Measurements from ENCODE around the gene ERP44.
"Not testable (repeated sequence)": the region's sequence is repeated elsewhere in the genome, so short reads cannot be mapped to it uniquely, and the experiment has no call there.

Gene ERP44

DNA sequence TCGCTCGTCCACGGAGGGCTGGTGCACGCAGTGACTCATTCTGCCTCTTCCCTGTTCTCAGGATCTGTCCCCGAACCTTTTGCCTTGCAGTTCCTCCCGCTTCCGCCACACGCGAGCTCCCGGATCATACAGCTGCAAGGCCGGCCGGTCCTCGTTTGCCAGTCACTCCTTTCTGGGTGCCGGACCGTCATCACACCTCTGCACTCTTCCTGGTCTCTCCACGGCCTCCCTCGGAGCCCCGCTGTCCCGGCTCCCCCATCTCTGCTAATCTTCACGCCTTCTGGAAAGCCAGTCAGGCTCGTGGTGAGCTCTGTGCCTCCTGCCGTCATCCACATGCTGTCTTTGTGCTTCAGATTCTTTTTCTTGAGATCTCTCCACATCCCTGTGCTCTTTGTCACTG, 100.5 kb downstream of the ERP44 start:
- no peak for DNase-seq

GRCh38 chr9:99990508-99990907, 108.3 kb downstream of the ERP44 start:
- not testable (repeated sequence) for DNase-seq

DNA sequence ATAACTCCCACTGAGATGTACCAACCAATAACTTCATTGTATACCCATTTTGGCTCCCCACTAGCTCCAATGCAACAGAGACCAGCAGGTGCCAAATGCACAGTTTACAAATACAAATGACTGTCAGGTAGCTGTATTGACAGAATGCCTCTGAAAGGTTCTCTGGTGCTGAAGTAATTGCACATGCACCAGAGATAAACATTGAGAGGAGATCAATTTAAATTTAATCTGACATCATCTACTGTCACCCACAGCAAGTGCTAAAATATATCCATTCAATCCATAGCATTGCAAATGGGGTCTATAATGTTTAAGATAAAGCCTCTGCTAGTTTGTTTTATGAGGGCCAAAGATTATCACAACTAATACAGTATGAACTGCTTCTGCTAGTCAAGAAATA, 112.2 kb downstream of the ERP44 start:
- DNase-seq: no peak

- no peak for DNase-seq
These were observed 118.2 kb downstream of the ERP44 start for GRCh38 chr9:99980598-99980997.

GRCh38 chr9:99978221-99978620, 120.6 kb downstream of the ERP44 start:
- DNase-seq: no peak

DNA sequence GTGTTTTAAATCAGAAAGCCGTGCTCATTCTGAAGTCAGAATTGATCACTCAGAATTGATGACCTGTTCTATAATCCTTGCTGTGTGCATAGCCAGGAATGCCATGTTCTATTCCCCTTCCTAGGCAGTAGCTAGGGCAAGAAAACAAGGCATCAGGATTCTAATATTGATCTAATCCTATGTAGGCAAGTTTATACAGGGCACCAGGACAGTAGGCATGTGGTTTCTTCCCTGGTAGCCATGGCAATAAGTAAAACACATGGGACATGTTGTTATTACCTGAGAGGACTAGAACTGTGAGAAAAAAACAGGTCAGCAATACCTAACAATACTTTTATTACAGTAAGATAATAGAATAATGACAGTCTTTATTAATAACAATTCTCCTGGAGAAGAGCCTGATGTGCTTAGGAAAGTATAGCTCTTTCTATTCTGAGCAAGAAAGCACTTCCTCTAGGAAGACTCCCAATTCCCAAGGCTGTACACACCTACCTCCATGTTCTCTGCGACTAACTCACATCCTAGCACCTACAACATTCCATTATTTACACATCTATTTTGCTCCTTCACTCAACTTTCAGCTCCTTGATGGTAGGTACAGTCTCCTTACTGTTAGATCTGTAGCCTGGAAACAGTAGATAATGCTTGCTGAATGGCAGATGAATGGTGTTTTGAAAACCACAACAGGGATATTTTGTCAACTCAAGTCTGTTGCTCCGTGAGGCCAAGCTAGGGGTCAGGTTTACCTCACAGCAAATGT, 121.6 kb downstream of the ERP44 start:
- no peak for DNase-seq

- no peak for DNase-seq
These were observed 125.3 kb downstream of the ERP44 start for GRCh38 chr9:99973455-99973854.

DNA sequence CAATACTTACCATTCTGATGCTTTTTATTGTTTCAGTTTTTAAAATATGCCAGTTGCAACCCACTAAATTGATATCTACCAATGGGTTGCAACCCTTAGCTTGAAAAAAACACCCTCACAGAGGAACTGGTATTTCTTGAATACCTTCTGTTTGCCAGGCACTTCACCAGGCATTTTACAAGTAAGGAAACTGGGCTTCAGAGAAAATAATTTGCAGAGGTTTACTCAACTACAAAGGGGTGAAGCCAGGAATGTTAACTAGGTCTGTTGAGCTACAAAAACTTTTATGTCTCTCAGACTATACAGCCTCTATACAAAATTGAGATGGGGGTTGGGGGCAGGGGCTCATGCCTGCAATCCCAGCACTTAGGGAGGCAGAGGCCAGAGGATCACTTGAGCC, 127.4 kb downstream of the ERP44 start:
- DNase-seq: no peak

DNA sequence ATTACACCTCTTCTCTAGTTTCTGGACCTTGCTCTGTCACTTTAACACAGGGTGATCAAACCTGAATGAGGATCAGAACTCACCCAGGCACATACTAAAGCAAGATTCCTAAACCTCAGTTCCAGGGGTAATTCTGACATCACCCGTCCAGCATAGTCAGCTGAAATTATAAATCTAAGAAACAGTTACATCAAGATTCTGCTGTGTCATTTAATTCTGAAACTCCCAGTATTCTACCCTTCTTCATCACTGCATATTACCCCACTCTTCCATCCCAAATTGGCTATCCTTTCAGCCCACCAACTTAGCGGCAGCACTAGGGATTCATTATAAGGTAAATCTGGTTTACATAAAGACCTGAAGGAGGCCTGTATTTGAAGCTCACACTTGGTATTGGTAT, 128.3 kb downstream of the ERP44 start:
- no peak for DNase-seq

DNA sequence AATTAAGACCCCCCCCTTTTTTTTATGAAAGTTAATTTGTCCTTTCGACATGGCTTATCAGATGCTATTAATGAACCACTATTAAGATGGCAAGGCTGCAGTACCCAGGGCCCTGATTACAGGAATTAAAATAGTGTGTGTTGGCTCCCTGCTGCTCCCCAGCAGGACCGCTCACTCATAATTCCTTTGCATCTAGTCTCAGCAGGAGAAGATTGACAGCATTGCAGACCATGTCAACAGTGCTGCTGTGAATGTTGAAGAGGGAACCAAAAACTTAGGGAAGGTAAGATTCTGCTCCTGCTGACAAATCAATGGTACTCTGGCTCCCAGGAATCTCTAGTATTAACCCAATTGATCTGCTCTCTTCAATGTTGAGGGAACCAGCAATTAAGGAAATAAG, 131.3 kb downstream of the ERP44 start:
- no peak for DNase-seq

DNA sequence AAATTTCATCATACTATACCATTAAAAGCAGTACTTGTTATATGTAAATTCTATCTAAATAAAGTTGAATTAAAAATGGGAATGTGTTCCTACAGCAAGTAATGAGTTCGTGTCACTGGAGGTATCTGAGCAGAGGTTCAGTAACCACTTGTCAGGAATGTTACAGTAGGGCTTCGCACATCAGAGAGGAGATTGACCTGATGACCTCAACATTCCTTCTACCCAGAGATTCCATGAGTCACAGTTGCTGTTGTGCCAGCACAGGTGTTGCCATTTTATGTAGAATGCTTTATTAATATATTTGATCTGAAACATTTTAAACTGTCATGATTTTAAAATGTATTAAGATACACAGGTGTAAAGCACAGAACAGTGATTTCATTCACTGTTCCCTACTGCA, 132.1 kb downstream of the ERP44 start:
- no peak for DNase-seq

GRCh38 chr9:99966001-99966400, 132.8 kb downstream of the ERP44 start:
- DNase-seq: no peak

DNA sequence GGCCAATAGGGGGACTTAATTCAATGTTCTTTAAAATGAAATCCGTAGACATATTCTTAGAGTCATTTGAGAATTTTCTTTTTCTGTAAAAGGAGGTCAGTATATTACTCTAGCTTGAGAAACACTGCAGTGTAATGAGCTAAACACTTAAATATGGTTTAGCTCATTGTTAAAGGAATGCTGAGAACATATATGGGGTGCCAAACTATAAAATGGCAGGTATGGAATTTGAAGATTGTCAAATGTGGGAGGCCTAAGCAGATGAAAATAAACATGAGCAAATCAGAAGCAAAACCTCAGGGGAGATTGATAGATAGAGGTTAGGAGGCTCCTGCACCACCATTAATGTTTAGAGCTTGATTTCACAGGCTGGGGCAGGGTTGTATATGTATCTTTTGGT, 134.5 kb downstream of the ERP44 start:
- DNase-seq: no peak

DNA sequence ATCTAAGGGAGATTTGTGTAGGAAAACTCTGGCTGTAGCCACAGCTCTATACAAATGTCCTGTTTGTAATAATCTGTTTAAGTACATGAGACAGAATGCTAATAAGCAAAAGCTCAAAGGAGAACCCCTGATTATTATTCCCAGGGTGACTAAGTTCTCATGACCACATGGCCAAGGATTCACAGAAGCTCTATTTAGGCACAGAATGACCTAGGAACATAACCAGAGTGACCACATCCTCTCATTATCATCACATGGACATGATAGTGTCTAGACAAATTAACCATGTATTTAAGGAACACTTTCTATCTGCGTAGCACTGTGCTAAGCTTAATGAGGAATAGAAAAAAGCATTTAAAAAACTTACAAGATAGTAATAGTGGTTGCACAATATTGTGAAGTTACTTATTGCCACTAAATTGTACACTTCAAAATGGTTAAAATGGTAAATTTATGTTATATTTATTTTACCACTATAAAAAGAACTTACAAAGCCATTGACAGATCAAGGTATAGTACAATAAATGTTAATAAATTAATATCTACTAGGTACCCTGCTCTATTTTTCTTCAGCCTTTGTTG, 136.0 kb downstream of the ERP44 start:
- DNase-seq: no peak

DNA sequence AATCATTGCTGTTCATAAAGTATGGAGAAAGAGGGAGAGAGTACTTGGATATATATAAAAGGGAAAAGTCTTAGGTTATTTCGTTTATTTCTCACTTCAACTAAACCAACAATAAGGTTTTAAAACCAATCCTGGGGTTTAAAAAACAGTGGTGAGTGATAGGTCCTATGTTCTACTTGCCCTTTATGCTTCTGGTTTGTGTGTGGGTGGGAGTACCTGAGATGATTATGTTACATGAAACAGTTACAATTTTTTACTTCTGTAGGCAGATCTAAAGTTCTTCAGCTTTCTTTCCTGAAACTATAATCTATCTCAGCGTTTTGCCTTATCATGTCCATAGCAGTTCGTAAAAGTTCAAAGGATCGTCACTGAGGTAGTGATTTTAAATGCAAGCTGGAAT, 143.2 kb downstream of the ERP44 start:
- no peak for DNase-seq

GRCh38 chr9:99954819-99955218, 144.0 kb downstream of the ERP44 start:
- no peak for DNase-seq

DNA sequence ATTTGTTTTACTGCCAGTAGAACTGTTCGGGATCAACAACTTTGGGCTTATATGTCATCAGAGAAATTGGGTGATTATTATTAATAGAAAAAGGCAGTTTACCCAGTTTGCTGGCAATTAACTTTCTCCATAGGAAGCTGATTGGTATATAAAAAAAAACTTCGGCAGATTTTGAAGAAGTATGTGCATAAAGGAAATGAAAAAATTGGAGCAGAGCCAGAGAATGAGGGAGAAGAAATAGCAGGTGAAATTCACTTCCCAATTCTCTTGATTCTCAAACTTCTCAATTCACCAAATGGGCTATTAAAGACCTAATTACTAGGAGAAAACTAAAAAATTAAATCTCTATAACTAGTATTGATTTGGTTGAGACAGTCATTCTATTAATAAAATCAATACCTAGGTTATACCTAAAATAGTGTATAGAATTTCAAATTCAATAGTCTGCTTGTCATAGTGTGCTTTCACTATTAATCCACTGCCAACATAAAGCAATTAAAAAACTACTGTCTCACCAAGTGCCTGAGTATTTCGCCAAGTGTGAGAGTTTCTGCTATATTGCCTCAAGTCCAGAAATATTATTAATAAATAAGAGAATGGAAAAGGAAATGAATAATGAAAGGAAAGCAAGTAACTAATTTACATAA, 144.8 kb downstream of the ERP44 start:
- DNase-seq: no peak

- no peak for DNase-seq
These were observed 149.9 kb downstream of the ERP44 start for GRCh38 chr9:99948896-99949295.

DNA sequence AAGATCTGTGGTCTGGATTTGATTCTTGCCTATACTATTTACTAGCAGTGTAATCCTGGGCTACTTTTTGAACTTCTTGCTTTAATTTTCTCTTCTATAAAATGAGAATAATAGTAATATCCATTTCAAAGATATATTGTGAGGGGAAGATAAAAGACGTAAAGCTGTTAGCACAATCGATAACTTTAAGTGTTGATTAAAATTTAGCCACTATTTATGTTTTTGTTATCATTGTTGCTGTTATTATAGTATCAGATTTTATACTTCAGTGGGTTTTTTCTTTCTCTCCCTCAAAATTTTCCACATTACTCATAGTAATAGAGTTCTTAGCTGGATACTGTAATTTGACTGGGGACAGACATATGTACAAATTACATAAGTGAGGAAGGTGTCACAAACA, 150.3 kb downstream of the ERP44 start:
- DNase-seq: no peak

DNA sequence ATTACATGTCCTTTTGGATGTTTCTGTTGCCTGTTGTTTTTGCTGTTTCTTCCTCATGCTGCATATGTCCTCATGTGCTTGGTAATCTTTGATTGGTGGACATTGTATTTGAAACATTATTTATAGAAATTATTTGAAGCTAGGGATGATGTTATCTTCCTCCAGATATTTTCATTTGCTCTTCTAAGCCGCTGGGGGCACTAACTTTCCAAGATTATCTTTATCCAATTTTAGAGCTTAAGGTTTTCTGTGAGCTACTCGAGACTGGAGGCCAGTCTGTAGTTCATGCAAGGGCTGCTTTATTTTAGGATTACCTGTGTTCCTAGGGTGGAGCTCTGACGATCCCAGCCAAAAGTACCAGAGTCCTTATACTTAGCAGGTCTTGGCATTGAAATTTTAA, 151.4 kb downstream of the ERP44 start:
- DNase-seq: no peak

- DNase-seq: no peak
These were observed 161.7 kb downstream of the ERP44 start for GRCh38 chr9:99936947-99937587.

- DNase-seq: no peak
These were observed 167.5 kb downstream of the ERP44 start for GRCh38 chr9:99931155-99931840.

DNA sequence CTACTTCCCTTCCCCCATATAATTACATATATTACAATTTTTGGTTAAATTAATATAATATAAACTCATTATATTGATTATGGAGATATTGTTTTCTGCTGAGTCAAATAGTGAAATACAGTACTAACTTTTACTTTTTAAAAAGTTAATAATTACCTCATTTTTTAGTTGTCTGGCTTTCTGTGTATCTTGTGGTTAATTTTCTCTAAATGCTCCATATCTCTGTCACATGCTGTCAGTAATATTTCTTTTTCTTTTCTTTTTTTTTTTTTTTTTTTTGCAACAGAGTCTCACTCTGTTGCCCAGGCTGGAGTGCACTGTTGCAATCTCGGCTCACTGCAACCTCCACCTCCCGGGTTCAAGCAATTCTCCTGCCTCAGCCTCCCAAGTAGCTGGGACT, 169.1 kb downstream of the ERP44 start:
- DNase-seq: no peak
